Gastrocnemius medialis (tissue), 4 donors: ENCODE data around the gene ARHGAP1. TPM values are rescaled to one million over a fixed set of nuclear protein-coding genes. Genes with fewer than 3 reads are reported as not detected.
"Not testable (repeated sequence)": the region's sequence is repeated elsewhere in the genome, so short reads cannot be mapped to it uniquely, and the experiment has no call there.

Source experiments
- ATAC-seq, 2 donors: fragments of 150-250 bp; one replicate each; pipeline ENCODE4 v1.9.1; 2016
- DNase-seq, 2 donors: peaks; one replicate each; pipeline ENCODE4 v3.0.0-alpha.2; 2019
- H3K27ac ChIP-seq, 4 donors: fragments of 200-600 bp; sonication (generic); 1 replicate in 1 of 4; 2 replicates in 3 of 4; pipeline ENCODE4 v1.5.1; 2016 to 2018; ENCODE audit warnings: mild to moderate bottlenecking in 2 of 4, moderate library complexity in 1 of 4
- H3K27me3 ChIP-seq, 3 donors: fragments of 200-600 bp; sonication (generic) in 2 of 3; 1 replicate in 1 of 3; 2 replicates in 2 of 3; pipeline versions ENCODE4 v1.5.1 to v1.6.0; 2016 to 2019; ENCODE audit warnings: mild to moderate bottlenecking in 1 of 3, moderate library complexity in 1 of 3
- H3K36me3 ChIP-seq, 2 donors: fragments of 200-600 bp; sonication (generic) in 1 of 2; one replicate each; pipeline ENCODE4 v1.5.1; 2017 to 2018
- H3K4me1 ChIP-seq, 2 donors: fragments of 200-600 bp; sonication (generic) in 1 of 2; one replicate each; pipeline ENCODE4 v1.5.1; 2016 to 2017; ENCODE audit warnings: mild to moderate bottlenecking in 2 of 2
- H3K4me3 ChIP-seq, 4 donors: fragments of 200-600 bp; sonication (generic) in 3 of 4; 1 replicate in 1 of 4; 2 replicates in 3 of 4; pipeline ENCODE4 v1.5.1; 2016 to 2019; ENCODE audit warnings: mild to moderate bottlenecking in 2 of 4
- H3K9me3 ChIP-seq, 3 donors: fragments of 200-600 bp; sonication (generic) in 2 of 3; 1 replicate in 1 of 3; 2 replicates in 2 of 3; pipeline ENCODE4 v1.5.1; 2016 to 2019
- POLR2A ChIP-seq, 2 donors: fragments of 450-650 bp; IDR thresholded peaks; one replicate each; pipeline ENCODE4 v1.6.1; 2017; ENCODE audit warnings: antibody characterized with exemption in 2 of 2, mild to moderate bottlenecking in 2 of 2, moderate library complexity in 2 of 2
- in situ Hi-C, 4 donors: fragments of 200-750 bp; cut with MboI; loops; one replicate each; pipeline versions ENCODE4 v1.15.0 to v1.8.0; 2017; ENCODE audit warnings: low sequenced_read_pairs in 4 of 4
- intact Hi-C: fragments of 100-400 bp; cut with DNase I; formaldehyde crosslinking; loops from one replicate; pipeline ENCODE4 v1.15.1; 2023; ENCODE audit warnings: low total_unique reads
- total RNA-seq, 4 donors: library from RNA; depleted of rRNA; stranded (reverse); fragments of >200 nt; gene quantifications; one replicate each; pipeline versions ENCODE4 v1.1.0 to v1.2.3, GENCODE V29; 2016
- TF ChIP-seq, protein P1 (sequence below), 5 experiments: fragments of 450-650 bp in 3 of 5; fragments of 200-600 bp in 2 of 5; sonication (generic) in 2 of 5; IDR thresholded peaks in 4 of 5; conservative IDR thresholded peaks in 1 of 5; 1 replicate in 4 of 5; 2 replicates in 1 of 5; pipeline ENCODE4 v1.5.1; 2016 to 2019; ENCODE audit warnings: antibody characterized with exemption in 5 of 5, mild to moderate bottlenecking in 3 of 5, moderate library complexity in 3 of 5

ARHGAP1 gene
- total RNA-seq, 4 donors from 2014 or later: 11.1 to 34.8 (median 24.6) TPM

DNA sequence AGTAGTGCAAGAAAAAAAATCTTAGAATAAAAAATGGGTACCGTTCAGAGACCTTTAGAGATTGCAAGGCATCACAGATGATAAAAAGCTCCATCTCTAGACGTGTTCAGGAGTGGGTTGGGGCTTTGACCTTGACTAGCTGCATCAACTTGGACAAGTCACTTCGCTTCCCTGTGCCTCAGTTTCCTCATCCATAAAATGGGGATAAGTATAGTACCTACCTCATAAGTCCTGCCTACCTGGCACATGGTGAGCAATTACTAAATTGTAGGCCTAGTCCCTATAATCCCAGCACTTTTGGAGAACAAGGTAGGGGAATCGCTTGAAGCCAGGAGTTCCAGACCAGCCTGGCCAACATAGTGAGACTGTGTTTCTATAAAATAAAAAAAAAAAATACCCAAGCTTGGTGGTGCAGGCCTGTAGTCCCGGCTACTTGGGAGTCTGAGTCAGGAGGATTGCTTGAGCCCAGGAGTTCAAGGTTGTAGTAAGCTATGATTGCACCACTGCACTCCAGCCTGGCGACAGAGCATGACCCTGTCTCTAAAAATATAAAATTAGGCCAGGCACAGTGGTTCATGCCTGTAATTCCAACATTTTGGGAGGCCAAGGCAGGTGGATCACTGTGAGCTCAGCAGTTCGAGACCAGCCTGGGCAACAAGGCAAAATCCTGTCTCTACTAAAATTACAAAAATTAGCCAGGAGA is 12.6 kb upstream of the ARHGAP1 start:
- H3K27me3 ChIP-seq: no peaks in the 10 kb centered on the region
- intact Hi-C loops: no loop called here
- DNase-seq (no peak), ATAC-seq (no peak)
- no peaks in the 10 kb centered on the region for H3K9me3 ChIP-seq
- H3K4me1 ChIP-seq: peaks cover 20 to 46% of the 10 kb centered on the region in 2 donors
- no peak overlapping the region for H3K4me3 ChIP-seq
- peak overlapping the region; percentile 84 to 100 (median 98) for H3K27ac ChIP-seq
- no peaks in the 10 kb centered on the region for H3K36me3 ChIP-seq
- in situ Hi-C loops: no loop called here
- TF ChIP-seq, protein P1, sequence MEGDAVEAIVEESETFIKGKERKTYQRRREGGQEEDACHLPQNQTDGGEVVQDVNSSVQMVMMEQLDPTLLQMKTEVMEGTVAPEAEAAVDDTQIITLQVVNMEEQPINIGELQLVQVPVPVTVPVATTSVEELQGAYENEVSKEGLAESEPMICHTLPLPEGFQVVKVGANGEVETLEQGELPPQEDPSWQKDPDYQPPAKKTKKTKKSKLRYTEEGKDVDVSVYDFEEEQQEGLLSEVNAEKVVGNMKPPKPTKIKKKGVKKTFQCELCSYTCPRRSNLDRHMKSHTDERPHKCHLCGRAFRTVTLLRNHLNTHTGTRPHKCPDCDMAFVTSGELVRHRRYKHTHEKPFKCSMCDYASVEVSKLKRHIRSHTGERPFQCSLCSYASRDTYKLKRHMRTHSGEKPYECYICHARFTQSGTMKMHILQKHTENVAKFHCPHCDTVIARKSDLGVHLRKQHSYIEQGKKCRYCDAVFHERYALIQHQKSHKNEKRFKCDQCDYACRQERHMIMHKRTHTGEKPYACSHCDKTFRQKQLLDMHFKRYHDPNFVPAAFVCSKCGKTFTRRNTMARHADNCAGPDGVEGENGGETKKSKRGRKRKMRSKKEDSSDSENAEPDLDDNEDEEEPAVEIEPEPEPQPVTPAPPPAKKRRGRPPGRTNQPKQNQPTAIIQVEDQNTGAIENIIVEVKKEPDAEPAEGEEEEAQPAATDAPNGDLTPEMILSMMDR (IDR thresholded peaks at IDR 0.05 in 4 of 5, conservative IDR thresholded peaks at IDR 0.05 in 1 of 5): no peak
- TF ChIP-seq POLR2A (IDR thresholded peaks at IDR 0.05): no peak

DNA sequence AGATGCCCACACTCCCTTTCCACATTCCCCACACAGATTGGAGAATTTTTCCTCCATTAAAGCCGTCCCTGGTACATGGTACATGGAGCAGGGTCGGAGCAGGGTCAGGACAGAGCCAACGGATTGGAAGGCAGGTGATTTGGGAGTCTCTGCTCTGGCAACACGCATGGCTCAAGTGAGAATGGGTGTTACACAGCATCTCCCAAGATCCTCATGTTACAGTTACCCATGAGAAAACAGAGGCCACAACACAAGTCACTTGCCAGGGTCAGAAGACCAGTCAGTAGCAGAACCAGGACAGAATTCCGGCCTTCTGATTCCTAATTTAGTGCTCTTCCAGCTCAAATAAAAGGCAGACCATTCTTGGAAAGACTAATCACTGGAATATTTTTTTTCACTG is 10.9 kb upstream of the ARHGAP1 start:
- Histone ChIP-seq H3K9me3 (no peaks in the 10 kb centered on the region), H3K4me3 (no peak overlapping the region), H3K27me3 (no peaks in the 10 kb centered on the region), H3K36me3 (peaks cover 0 to 9% of the 10 kb centered on the region in 2 donors), H3K27ac (peak overlapping the region; percentile 84 to 100 (median 98)), H3K4me1 (peaks cover 20 to 46% of the 10 kb centered on the region in 2 donors)
- ATAC-seq (peak; percentile 76 to 78), DNase-seq (peak; percentile 63 to 79)
- in situ Hi-C loops (no loop called here), intact Hi-C loops (loop anchor here (2.0 kb wide), 2 partner anchors 37 to 49 kb away; no protein-coding TSS in a partner anchor)
- TF ChIP-seq, protein P1 (IDR thresholded peaks at IDR 0.05 in 4 of 5, conservative IDR thresholded peaks at IDR 0.05 in 1 of 5): no peak
- TF ChIP-seq POLR2A (IDR thresholded peaks at IDR 0.05): no peak

DNA sequence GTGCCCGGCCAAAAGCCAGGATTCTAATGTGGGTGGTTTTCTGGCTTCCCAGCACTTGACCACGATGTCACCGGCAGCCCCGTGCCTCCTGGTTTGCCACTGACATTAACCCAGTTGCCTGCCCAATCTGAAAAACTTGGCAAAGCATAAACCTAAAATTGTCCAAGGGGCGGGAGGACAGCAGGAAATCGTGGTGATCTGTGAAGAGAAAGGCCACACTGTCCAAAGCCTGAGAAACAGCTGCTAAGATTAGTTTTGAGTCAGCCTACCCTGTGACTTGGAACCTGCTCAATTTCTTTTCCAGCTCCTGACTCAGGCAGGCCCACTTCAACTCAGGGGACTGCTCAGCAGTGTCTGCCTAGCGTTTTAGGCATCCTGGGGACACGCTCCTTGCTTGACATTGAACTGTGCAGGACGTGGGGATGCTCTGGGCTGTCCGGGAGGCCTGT is 10.4 kb upstream of the ARHGAP1 start:
- Histone ChIP-seq H3K27me3 (no peaks in the 10 kb centered on the region), H3K27ac (peak overlapping the region; percentile 84 to 100 (median 98)), H3K4me1 (peaks cover 20 to 46% of the 10 kb centered on the region in 2 donors), H3K36me3 (peaks cover 0 to 13% of the 10 kb centered on the region in 2 donors), H3K9me3 (no peaks in the 10 kb centered on the region), H3K4me3 (no peak overlapping the region)
- ATAC-seq (peak; percentile 94 to 97), DNase-seq (peak; percentile 92 to 94)
- intact Hi-C loops: loop anchor here (2.0 kb wide), 2 partner anchors 36 to 50 kb away; no protein-coding TSS in a partner anchor
- TF ChIP-seq POLR2A (IDR thresholded peaks at IDR 0.05): peak; percentile 45 to 63
- TF ChIP-seq, protein P1 (IDR thresholded peaks at IDR 0.05 in 4 of 5, conservative IDR thresholded peaks at IDR 0.05 in 1 of 5): no peak
- in situ Hi-C loops: no loop called here

DNA sequence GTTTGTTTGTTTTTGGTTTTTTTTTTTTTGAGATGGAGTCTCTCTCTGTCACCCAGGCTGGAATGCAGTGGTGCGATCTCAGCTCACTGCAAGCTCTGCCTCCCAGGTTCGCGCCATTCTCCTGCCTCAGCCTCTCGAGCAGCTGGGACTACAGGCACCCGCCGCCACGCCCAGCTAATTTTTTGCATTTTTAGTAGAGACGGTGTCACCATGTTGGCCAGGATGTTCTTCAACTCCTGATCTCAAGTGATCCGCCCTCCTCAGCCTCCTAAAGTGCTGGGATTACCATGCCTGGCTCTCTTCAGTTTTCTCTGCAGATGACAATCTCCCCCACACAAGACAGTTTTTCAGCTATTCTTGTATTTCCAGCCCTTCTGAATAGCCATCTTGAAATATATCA is 8.9 kb upstream of the ARHGAP1 start:
- H3K27me3 ChIP-seq, H3K4me3 ChIP-seq, ATAC-seq, DNase-seq, in situ Hi-C loops, H3K9me3 ChIP-seq: not testable (repeated sequence)
- intact Hi-C loops: loop anchor here (10.0 kb wide), 1 partner anchor 465 kb away; the partner anchor contains the start of gene ARFGAP2
- Histone ChIP-seq H3K4me1 (peaks cover 20 to 39% of the 10 kb centered on the region in 2 donors), H3K36me3 (peaks cover 0 to 28% of the 10 kb centered on the region in 2 donors), H3K27ac (peak overlapping the region; percentile 84 to 100 (median 98))

- Histone ChIP-seq H3K27ac (peak overlapping the region in 2 of 4 donors; percentile 18 to 52), H3K4me3 (no peak overlapping the region), H3K36me3 (peaks cover 0 to 51% of the 10 kb centered on the region in 2 donors), H3K9me3 (no peaks in the 10 kb centered on the region), H3K4me1 (peaks cover 20 to 29% of the 10 kb centered on the region in 2 donors), H3K27me3 (no peaks in the 10 kb centered on the region)
- DNase-seq (no peak), ATAC-seq (no peak)
- TF ChIP-seq POLR2A (IDR thresholded peaks at IDR 0.05): no peak
- TF ChIP-seq, protein P1 (IDR thresholded peaks at IDR 0.05 in 4 of 5, conservative IDR thresholded peaks at IDR 0.05 in 1 of 5): no peak
- intact Hi-C loops (loop anchor here (10.0 kb wide), 1 partner anchor 468 kb away; the partner anchor contains the start of gene ARFGAP2), in situ Hi-C loops (no loop called here)
Measured at GRCh38 chr11:46706886-46707285, 6.5 kb upstream of the ARHGAP1 start.
